Activated naive CD4-positive, alpha-beta T cell treated with anti-CD3 and anti-CD28 coated beads for 36 hours (primary cell): ENCODE results near the gene ZNF407. TPM values are rescaled to one million over a fixed set of nuclear protein-coding genes. Genes with fewer than 3 reads are reported as not detected.
"Not testable (repeated sequence)": the region's sequence is repeated elsewhere in the genome, so short reads cannot be mapped to it uniquely, and the experiment has no call there.

ENCODE experiments used
- CTCF ChIA-PET: fragments of 350-600 bp; sonication (Branson Sonifier 250); formaldehyde crosslinking; loops from one replicate; lab custom pipeline; 2021; ENCODE audit warnings: antibody characterized with exemption; lab: Charles Lee
- DNase-seq: peaks from one replicate; pipeline ENCODE4 v3.0.0-alpha.2; 2020
- H3K27ac Mint-ChIP-seq: one replicate; pipeline ENCODE4 v1.8.0; 2021; ENCODE audit warnings: mild to moderate bottlenecking, mixed read lengths
- H3K27me3 Mint-ChIP-seq: one replicate; pipeline ENCODE4 v1.8.0; 2021; ENCODE audit warnings: low read depth, mixed read lengths
- H3K36me3 Mint-ChIP-seq: one replicate; pipeline ENCODE4 v1.8.0; 2021; ENCODE audit warnings: low read depth, mixed read lengths
- H3K4me1 Mint-ChIP-seq: one replicate; pipeline ENCODE4 v1.8.0; 2021; ENCODE audit warnings: low read depth, mixed read lengths
- H3K4me3 Mint-ChIP-seq: one replicate; pipeline ENCODE4 v1.8.0; 2021; ENCODE audit warnings: mild to moderate bottlenecking, moderate library complexity, mixed read lengths
- H3K9me3 Mint-ChIP-seq: one replicate; pipeline ENCODE4 v1.8.0; 2021; ENCODE audit warnings: mixed read lengths
- intact Hi-C: fragments of 100-400 bp; cut with micrococcal nuclease; formaldehyde crosslinking; loops from one replicate; pipeline ENCODE4 v1.15.1; 2023
- total RNA-seq, 2 experiments: library from RNA; stranded (reverse); gene quantifications; one replicate each; pipeline ENCODE4 v1.2.3, GENCODE V29; 2021

ZNF407 gene
- total RNA-seq, 2 experiments from 2014 or later: 9.8 to 9.9 TPM

DNA sequence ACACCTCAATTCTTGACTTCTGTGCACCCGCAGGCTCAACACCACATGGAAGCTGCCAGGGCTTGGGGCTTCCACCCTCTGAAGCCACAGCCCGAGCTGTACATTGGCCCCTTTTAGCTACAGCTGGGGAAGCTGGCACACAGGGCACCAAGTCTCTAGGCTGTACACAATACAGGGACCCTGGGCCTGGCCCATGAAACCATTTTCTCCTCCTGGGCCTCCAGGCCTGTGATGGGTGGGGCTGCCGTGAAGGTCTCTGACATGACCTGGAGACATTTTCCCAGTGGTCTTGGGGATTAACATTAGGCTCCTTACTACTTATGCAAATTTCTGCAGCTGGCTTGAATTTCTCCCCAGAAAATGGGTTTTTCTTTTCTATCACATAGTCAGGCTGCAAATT lies 31.7 kb upstream of the ZNF407 start:
- H3K4me1 Mint-ChIP-seq, DNase-seq, CTCF ChIA-PET, H3K4me3 Mint-ChIP-seq, intact Hi-C loops, H3K27ac Mint-ChIP-seq, H3K36me3 Mint-ChIP-seq: not testable (repeated sequence)
- Mint-ChIP-seq H3K27me3 (peaks cover 11% of the 10 kb centered on the region), H3K9me3 (peaks cover 13% of the 10 kb centered on the region)

DNA sequence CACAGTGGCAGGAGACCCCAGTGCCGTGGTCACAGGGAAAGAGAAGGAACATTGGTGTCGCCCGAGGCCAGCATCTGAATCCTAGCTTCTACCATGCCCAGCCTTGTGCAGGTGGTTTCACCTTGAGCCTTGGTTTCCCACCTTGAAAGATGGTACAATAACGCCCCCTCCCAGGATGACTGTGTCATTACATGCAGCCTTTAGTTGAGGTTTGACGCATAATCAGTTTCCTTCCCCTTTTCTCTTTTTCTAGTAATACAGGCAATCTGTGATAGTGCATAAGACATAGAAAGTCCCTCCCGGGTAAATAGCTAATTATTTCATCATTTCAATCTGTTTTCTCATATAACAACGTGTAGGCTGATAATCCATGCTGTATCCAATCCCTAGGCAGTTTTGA lies 29.8 kb upstream of the ZNF407 start:
- CTCF ChIA-PET: interaction anchor here (0.5 to 1.2 kb wide), 3 partner anchors 16 to 809 kb away, joined by 3 to 7 read pairs (median 6); no protein-coding TSS in a partner anchor
- H3K27ac Mint-ChIP-seq: no peak overlapping the region
- peak; percentile 10 for DNase-seq

DNA sequence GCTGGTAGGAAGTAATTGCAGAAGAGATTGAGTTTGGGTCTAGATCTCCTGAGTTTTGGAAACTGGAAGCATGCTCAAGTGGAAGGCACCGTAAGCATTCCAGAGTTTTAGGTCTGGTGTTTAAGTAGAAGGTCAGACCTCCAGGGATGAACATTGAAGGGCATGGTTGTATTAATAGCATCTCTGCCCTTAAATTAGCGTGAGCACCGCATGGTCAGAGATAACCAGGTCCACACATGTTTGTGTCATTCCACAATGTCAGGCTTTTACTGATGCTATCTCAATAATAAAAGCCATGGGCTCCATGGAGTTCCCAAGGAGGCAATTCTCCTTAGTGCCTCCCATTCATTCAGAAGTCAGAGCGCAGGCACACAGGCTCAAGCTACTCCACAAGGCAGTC lies 28.3 kb upstream of the ZNF407 start:
- intact Hi-C loops: no loop called here
- H3K27me3 Mint-ChIP-seq: peaks cover 11% of the 10 kb centered on the region
- H3K9me3 Mint-ChIP-seq: peaks cover 13% of the 10 kb centered on the region
- H3K4me1 Mint-ChIP-seq: no peaks in the 10 kb centered on the region
- CTCF ChIA-PET: interaction anchor here (0.7 kb wide), 1 partner anchor 381 kb away, joined by 3 read pairs; no protein-coding TSS in a partner anchor
- H3K27ac Mint-ChIP-seq: no peak overlapping the region
- H3K36me3 Mint-ChIP-seq: peaks cover 6% of the 10 kb centered on the region
- DNase-seq: no peak
- no peak overlapping the region for H3K4me3 Mint-ChIP-seq

More for the DNA sequence above, 29.8 kb upstream of the ZNF407 start:
- Mint-ChIP-seq H3K4me3 (no peak overlapping the region), H3K36me3 (peaks cover 6% of the 10 kb centered on the region), H3K4me1 (no peaks in the 10 kb centered on the region), H3K27me3 (peaks cover 11% of the 10 kb centered on the region), H3K9me3 (peaks cover 13% of the 10 kb centered on the region)
- intact Hi-C loops: no loop called here

DNA sequence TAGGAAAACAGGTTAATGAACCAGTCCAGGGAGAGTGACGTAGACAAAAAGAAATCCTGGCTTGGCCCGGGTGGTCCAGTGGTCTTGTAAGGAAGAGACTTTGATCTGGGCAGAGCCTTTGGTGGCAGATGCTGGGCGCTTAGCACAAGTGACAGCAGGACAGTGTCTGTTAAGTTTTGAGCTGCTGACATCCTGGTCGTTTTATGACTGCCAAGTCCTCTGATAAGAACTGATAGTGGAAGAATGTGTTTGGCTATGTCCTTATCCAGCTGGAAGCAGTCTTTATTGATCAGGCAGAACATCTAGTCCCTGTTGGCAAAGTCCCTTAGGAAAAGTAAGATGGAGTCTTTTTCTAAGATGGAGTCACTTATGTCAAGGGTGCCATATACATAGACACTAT lies 27.4 kb upstream of the ZNF407 start:
- no peak overlapping the region for H3K27ac Mint-ChIP-seq
- CTCF ChIA-PET: interaction anchor here (1.8 kb wide), 1 partner anchor 18 kb away, joined by 8 read pairs; no protein-coding TSS in a partner anchor
- H3K27me3 Mint-ChIP-seq: peaks cover 11% of the 10 kb centered on the region
- H3K9me3 Mint-ChIP-seq: peaks cover 13% of the 10 kb centered on the region
- no peak for DNase-seq
- peaks cover 6% of the 10 kb centered on the region for H3K36me3 Mint-ChIP-seq
- intact Hi-C loops: no loop called here
- no peak overlapping the region for H3K4me3 Mint-ChIP-seq
- H3K4me1 Mint-ChIP-seq: no peaks in the 10 kb centered on the region

DNA sequence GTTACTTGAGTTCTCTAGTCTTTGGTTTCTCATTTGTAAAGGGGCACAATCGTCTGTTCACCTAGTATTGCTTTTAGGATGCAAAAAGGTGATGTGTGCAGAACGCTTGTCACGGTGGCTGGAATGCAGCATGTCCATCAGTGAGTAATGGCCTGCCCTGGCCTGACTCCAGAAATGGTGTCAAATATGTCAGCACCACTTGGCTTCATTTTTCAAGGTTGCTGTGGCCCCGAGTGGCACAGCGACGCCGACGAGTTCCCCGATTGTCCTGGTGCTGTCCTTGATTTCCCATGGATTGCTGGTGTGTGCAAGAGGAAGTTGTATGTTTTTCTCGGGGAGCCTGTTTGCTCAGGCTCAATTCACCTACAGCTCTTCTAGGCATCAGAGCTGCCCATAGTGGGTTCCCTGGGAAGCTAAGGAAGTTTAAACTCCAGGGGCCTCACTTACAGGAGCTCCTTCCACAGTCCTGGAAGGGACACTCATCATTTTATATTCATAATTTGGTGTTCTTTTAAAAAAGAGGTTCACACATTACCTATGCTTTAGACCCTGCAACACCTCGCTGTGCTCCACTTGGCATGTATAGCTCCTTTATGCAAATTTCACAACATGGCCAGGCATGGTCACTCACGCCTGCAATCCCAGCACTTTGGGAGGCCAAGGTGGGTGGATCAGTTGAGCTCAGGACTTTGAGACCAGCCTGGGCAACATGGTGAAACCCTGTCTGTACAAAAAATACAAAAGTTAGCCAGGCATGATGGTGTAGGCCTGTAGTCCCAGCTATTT lies 25.6 kb upstream of the ZNF407 start:
- Mint-ChIP-seq H3K36me3 (no peaks in the 10 kb centered on the region), H3K27ac (no peak overlapping the region), H3K27me3 (peaks cover 11% of the 10 kb centered on the region), H3K4me3 (no peak overlapping the region), H3K4me1 (no peaks in the 10 kb centered on the region), H3K9me3 (peaks cover 2% of the 10 kb centered on the region)
- intact Hi-C loops: no loop called here
- CTCF ChIA-PET: interaction anchor here (0.5 to 0.6 kb wide), 2 partner anchors 25 to 91 kb away, joined by 4 read pairs; no protein-coding TSS in a partner anchor
- no peak for DNase-seq

DNA sequence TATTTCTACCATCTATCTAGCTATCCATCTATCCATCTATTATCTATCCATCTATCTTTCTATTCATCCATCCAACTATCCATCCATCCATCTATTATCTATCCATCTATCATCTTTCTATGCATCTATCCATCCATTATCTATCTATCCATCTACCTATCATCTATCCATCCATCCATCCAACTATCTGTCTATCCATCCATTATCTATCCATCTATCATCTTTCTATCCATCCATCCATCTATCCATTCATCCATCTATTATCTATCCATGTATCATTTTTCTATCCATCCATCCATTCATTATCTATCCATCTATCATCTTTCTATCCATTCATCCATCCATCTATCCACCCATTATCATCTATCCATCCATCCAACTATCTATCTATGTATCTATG lies 24.6 kb upstream of the ZNF407 start:
- H3K4me3 Mint-ChIP-seq: no peak overlapping the region
- CTCF ChIA-PET: no interaction called here
- H3K9me3 Mint-ChIP-seq: no peaks in the 10 kb centered on the region
- intact Hi-C loops: no loop called here
- H3K4me1 Mint-ChIP-seq: no peaks in the 10 kb centered on the region
- DNase-seq: no peak
- peaks cover 11% of the 10 kb centered on the region for H3K27me3 Mint-ChIP-seq
- no peaks in the 10 kb centered on the region for H3K36me3 Mint-ChIP-seq
- no peak overlapping the region for H3K27ac Mint-ChIP-seq

DNA sequence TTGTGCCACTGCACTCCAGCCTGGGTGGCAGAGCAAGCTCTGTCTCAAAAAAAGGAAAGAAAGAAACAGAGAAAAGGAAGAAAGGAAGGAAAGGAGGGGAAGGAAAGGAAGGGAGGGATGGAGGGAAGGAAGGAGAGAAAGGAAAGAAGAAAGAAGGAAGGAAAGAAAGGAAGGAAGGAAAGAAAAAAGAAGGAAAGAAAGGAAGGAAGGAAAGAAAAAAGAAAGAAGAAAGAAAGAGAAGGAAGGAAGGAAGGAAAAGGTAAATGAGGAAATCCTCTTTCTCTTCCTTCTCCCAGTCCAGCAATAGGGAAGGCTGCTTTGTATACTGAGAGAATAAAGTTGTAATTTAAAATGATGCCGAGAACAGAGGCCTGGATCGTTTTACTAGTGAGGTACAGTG lies 22.8 kb upstream of the ZNF407 start:
- H3K9me3 Mint-ChIP-seq: no peaks in the 10 kb centered on the region
- no peaks in the 10 kb centered on the region for H3K4me1 Mint-ChIP-seq
- H3K27me3 Mint-ChIP-seq: peaks cover 3% of the 10 kb centered on the region
- DNase-seq: no peak
- H3K4me3 Mint-ChIP-seq: no peak overlapping the region
- CTCF ChIA-PET: interaction anchor here (0.6 kb wide), 1 partner anchor 21 kb away, joined by 3 read pairs; no protein-coding TSS in a partner anchor
- H3K27ac Mint-ChIP-seq: no peak overlapping the region
- H3K36me3 Mint-ChIP-seq: no peaks in the 10 kb centered on the region
- intact Hi-C loops: no loop called here

DNA sequence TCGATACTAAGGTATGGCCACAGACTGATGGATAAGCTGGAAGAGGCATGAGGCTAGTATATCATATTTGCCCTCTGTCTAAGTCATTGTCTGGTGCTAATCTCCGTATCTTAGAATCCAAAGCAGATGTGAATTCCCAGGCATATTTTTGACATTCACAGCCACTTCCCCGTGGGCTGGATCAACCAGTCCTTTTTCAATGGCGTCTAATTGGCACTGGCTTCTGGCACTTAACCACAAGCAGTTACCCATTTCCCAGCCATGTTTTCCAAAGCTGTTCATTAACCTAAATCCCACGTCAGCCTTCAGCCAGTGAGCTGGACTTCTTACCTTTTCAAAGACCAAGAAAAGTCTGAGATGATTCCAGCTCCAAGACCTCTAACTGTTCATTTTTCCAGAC lies 20.7 kb upstream of the ZNF407 start:
- DNase-seq: no peak
- Mint-ChIP-seq H3K27me3 (peaks cover 10% of the 10 kb centered on the region), H3K4me1 (no peaks in the 10 kb centered on the region), H3K4me3 (no peak overlapping the region), H3K36me3 (no peaks in the 10 kb centered on the region), H3K27ac (no peak overlapping the region), H3K9me3 (no peaks in the 10 kb centered on the region)
- intact Hi-C loops: no loop called here
- CTCF ChIA-PET: no interaction called here

DNA sequence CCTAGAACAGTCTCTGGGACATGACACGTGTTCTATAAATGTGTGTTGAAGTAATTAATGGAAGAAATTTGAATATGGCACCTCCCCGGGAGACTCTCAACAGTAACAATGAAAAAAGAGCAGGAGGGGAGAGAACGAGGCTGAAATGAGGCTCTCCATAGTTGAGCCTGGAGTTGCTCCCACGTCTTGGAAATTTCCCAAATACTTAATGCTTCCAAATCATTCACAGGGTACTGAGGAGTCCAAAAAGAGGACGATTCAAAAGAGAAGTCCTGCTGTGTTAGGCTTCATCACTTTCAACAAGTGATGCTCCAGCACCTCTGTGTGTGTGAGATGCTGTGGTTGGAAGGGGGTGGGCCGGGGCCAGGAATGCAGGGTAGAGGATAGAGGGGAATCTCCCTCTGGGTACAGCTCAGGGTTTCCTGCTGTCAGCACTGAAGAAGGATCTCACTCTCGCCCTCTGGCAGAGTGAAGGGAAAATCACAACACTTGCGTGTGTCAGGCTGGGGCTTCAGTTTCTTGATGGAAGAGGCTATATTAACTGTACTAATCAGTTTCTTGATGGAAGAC lies 18.1 kb upstream of the ZNF407 start:
- H3K4me1 Mint-ChIP-seq: no peaks in the 10 kb centered on the region
- H3K9me3 Mint-ChIP-seq: no peaks in the 10 kb centered on the region
- H3K27ac Mint-ChIP-seq: no peak overlapping the region
- CTCF ChIA-PET: no interaction called here
- peaks cover 18% of the 10 kb centered on the region for H3K27me3 Mint-ChIP-seq
- no peak overlapping the region for H3K4me3 Mint-ChIP-seq
- no peaks in the 10 kb centered on the region for H3K36me3 Mint-ChIP-seq
- intact Hi-C loops: no loop called here
- DNase-seq: no peak

DNA sequence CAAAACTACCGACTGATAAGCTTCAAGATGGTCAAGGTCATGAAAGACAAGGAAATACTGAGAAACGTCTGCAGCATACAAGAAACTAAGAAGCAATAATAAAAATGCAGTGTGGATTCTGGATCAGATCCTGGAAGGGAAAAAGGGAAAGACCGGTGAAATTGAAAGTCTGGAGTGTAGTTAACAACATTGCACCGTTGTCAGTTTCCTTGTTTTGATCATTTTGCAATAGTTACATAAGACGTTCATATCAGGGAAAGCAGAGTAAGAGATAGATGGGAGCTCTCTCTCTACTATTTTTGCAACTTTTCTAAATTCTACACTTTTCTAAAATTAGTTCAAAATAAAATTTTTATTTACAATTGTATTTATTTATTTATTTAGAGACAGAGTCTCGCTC lies 15.0 kb upstream of the ZNF407 start:
- Mint-ChIP-seq H3K4me3 (no peak overlapping the region), H3K27ac (no peak overlapping the region), H3K9me3 (no peaks in the 10 kb centered on the region), H3K36me3 (no peaks in the 10 kb centered on the region), H3K27me3 (peaks cover 22% of the 10 kb centered on the region), H3K4me1 (no peaks in the 10 kb centered on the region)
- intact Hi-C loops: no loop called here
- CTCF ChIA-PET: interaction anchor here (0.6 kb wide), 1 partner anchor 153 kb away, joined by 3 read pairs; no protein-coding TSS in a partner anchor
- DNase-seq: no peak

DNA sequence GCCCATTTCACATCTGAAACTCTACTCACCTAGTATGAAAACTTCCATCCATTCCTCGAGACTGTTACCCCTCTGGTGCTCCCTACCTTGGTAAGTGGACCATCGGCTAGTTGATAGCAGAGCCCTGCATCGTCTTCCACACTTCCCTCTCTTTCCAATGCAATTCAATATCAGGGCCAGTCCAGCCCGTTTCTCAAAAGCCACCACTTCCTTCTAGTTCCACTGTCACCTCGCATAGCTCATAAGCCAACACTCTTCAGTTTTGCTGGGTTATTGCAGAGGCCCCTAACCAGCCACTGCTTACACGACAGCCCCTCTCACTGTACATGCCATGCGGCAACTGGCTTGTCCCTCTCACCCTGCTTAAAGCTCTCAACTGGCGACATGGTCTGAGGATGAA lies 10.2 kb upstream of the ZNF407 start:
- no peak overlapping the region for H3K4me3 Mint-ChIP-seq
- peaks cover 6% of the 10 kb centered on the region for H3K4me1 Mint-ChIP-seq
- DNase-seq: no peak
- H3K27me3 Mint-ChIP-seq: peaks cover 8% of the 10 kb centered on the region
- intact Hi-C loops: no loop called here
- H3K27ac Mint-ChIP-seq: no peak overlapping the region
- CTCF ChIA-PET: interaction anchor here (0.7 kb wide), 1 partner anchor 20 kb away, joined by 3 read pairs; no protein-coding TSS in a partner anchor
- H3K9me3 Mint-ChIP-seq: peaks cover 6% of the 10 kb centered on the region
- H3K36me3 Mint-ChIP-seq: no peaks in the 10 kb centered on the region

DNA sequence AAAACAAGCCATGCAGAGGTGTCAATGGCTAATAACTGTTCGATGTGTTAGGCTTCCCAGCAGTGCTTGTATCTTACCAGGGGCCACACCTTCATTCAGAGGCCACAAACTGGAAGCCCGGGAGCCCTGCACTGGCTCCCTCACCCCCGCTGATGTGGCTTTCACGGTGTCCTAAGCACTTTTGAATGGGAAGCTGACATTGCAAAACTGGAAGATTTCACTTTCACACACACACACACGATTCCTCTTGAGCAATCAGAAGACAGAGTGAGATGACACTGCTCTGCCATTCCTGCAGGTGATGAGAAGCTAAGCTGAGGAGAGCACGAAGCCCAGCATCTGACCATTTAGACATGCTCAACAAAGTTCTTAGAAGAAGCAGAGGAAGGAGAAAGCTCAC lies 8.6 kb upstream of the ZNF407 start:
- peaks cover 4% of the 10 kb centered on the region for H3K27me3 Mint-ChIP-seq
- H3K36me3 Mint-ChIP-seq: peaks cover 10% of the 10 kb centered on the region
- no peak overlapping the region for H3K27ac Mint-ChIP-seq
- CTCF ChIA-PET: no interaction called here
- H3K4me3 Mint-ChIP-seq: no peak overlapping the region
- intact Hi-C loops: no loop called here
- peaks cover 15% of the 10 kb centered on the region for H3K9me3 Mint-ChIP-seq
- H3K4me1 Mint-ChIP-seq: peaks cover 6% of the 10 kb centered on the region
- DNase-seq: no peak
